ENCODE measurements around the gene TCHP. TPM values are rescaled to one million over a fixed set of nuclear protein-coding genes. Genes with fewer than 3 reads are reported as not detected.
"Not testable (repeated sequence)": the region's sequence is repeated elsewhere in the genome, so short reads cannot be mapped to it uniquely, and the experiment has no call there.

Gene TCHP
- polyA plus RNA-seq, 1 donor from 2014 or later: 12.8 TPM

DNA sequence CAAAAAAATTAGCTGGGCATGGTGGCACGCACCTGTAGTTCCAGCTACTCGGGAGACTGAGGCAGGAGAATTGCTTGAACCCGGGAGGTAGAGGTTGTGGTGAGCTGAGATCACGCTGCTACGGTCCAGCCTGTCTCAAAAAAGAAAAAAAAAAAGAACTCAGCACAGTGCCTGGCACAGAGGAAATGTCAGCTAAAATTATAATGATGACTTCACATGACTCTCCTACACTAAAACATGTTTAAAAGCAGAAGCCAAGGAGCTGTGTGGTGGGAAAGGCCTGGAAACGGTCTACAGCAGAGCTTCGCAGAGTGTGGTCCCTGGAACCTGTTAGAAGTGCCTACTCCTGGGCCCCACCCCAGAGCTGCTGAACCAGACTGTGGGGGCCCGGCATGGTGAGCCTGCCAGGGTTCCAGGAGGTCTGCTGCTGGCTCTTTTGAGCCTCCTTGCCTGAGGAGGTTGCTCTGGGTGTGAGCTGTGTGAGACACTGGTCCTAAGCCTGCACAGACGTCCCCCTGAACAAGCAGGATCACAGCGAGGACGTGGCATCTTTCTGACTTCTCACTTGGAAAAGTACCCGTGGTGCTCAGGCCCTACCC, 28.1 kb downstream of the TCHP start:
- Histone ChIP-seq H3K9ac (ENCODE audit: low read length) (no peak overlapping the region), H3K36me3 (ENCODE audit: insufficient read depth, low read length) (no peaks in the 10 kb centered on the region), H4K20me1 (ENCODE audit: insufficient read depth) (no peaks in the 10 kb centered on the region), H3K27me3 (ENCODE audit: insufficient read depth, low read depth, low read length) (no peaks in the 10 kb centered on the region), H2AFZ (ENCODE audit: low read depth, low read length) (no peak overlapping the region), H3K9me3 (ENCODE audit: low read length) (no peaks in the 10 kb centered on the region), H3K4me3 (ENCODE audit: low read length) (no peak overlapping the region), H3F3A (ENCODE audit: insufficient read depth, low read length, poor library complexity, severe bottlenecking) (no peaks in the 10 kb centered on the region), H3K9me2 (ENCODE audit: insufficient read depth, low read length) (no peaks in the 10 kb centered on the region), H3K4me2 (ENCODE audit: low read length) (no peak overlapping the region), H3K79me2 (replicated peaks; ENCODE audit: insufficient read depth, low read length) (no peaks in the 10 kb centered on the region), H3K27ac (ENCODE audit: low read length) (no peak overlapping the region)
- TF ChIP-seq RAD21 (conservative IDR thresholded peaks at IDR 0.05): no peak
- no peak for TF ChIP-seq SMC3 (conservative IDR thresholded peaks at IDR 0.05; ENCODE audit: poor library complexity)
- no peak for TF ChIP-seq EZH2 (IDR thresholded peaks at IDR 0.05; ENCODE audit: borderline replicate concordance, insufficient read depth, low read length, poor library complexity, severe bottlenecking)
- TF ChIP-seq TAF1 (IDR thresholded peaks at IDR 0.05; ENCODE audit: low read depth): no peak
- TF ChIP-seq, protein P1, sequence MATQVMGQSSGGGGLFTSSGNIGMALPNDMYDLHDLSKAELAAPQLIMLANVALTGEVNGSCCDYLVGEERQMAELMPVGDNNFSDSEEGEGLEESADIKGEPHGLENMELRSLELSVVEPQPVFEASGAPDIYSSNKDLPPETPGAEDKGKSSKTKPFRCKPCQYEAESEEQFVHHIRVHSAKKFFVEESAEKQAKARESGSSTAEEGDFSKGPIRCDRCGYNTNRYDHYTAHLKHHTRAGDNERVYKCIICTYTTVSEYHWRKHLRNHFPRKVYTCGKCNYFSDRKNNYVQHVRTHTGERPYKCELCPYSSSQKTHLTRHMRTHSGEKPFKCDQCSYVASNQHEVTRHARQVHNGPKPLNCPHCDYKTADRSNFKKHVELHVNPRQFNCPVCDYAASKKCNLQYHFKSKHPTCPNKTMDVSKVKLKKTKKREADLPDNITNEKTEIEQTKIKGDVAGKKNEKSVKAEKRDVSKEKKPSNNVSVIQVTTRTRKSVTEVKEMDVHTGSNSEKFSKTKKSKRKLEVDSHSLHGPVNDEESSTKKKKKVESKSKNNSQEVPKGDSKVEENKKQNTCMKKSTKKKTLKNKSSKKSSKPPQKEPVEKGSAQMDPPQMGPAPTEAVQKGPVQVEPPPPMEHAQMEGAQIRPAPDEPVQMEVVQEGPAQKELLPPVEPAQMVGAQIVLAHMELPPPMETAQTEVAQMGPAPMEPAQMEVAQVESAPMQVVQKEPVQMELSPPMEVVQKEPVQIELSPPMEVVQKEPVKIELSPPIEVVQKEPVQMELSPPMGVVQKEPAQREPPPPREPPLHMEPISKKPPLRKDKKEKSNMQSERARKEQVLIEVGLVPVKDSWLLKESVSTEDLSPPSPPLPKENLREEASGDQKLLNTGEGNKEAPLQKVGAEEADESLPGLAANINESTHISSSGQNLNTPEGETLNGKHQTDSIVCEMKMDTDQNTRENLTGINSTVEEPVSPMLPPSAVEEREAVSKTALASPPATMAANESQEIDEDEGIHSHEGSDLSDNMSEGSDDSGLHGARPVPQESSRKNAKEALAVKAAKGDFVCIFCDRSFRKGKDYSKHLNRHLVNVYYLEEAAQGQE (IDR thresholded peaks at IDR 0.05; ENCODE audit: borderline replicate concordance): no peak
- no peak for TF ChIP-seq EP300 (conservative IDR thresholded peaks at IDR 0.05; ENCODE audit: poor library complexity, severe bottlenecking)
- TF ChIP-seq MXI1 (conservative IDR thresholded peaks at IDR 0.05; ENCODE audit: poor library complexity, severe bottlenecking): no peak

DNA sequence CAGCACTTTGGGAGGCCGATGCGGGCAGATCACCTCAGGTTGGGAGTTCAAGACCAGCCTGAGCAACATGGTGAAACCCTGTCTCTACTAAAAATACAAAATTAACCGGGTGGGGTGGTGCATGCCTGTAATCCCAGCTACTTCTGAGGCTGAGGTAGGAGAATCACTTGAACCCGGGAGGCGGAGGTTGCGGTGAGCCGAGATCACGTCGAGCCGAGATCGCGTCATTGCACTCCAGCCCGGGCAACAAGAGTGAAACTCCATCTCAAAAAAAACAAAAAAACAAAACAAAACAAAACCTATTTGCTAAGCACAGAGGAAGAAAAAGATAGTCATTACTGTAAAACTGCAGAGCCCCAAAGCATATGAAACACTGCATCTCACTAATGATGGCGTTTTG, 29.3 kb downstream of the TCHP start:
- H3K9ac ChIP-seq (ENCODE audit: low read length); H3K9me2 ChIP-seq (ENCODE audit: insufficient read depth, low read length); H3K36me3 ChIP-seq (ENCODE audit: insufficient read depth, low read length); H3K9me3 ChIP-seq (ENCODE audit: low read length); H3F3A ChIP-seq (ENCODE audit: insufficient read depth, low read length, poor library complexity, severe bottlenecking); H2AFZ ChIP-seq (ENCODE audit: low read depth, low read length); H3K79me2 ChIP-seq (replicated peaks; ENCODE audit: insufficient read depth, low read length); H3K27me3 ChIP-seq (ENCODE audit: insufficient read depth, low read depth, low read length); H3K4me2 ChIP-seq (ENCODE audit: low read length); H3K4me3 ChIP-seq (ENCODE audit: low read length); H4K20me1 ChIP-seq (ENCODE audit: insufficient read depth); H3K27ac ChIP-seq (ENCODE audit: low read length): not testable (repeated sequence)

GRCh38 chr12:109930028-109930800, 30.1 kb downstream of the TCHP start:
- Histone ChIP-seq H2AFZ (ENCODE audit: low read depth, low read length) (no peak overlapping the region), H4K20me1 (ENCODE audit: insufficient read depth) (no peaks in the 10 kb centered on the region), H3K4me2 (ENCODE audit: low read length) (no peak overlapping the region), H3F3A (ENCODE audit: insufficient read depth, low read length, poor library complexity, severe bottlenecking) (no peaks in the 10 kb centered on the region), H3K9me3 (ENCODE audit: low read length) (no peaks in the 10 kb centered on the region), H3K27me3 (ENCODE audit: insufficient read depth, low read depth, low read length) (no peaks in the 10 kb centered on the region), H3K36me3 (ENCODE audit: insufficient read depth, low read length) (no peaks in the 10 kb centered on the region), H3K9ac (ENCODE audit: low read length) (no peak overlapping the region), H3K4me3 (ENCODE audit: low read length) (no peak overlapping the region), H3K79me2 (replicated peaks; ENCODE audit: insufficient read depth, low read length) (no peaks in the 10 kb centered on the region), H3K9me2 (ENCODE audit: insufficient read depth, low read length) (no peaks in the 10 kb centered on the region), H3K27ac (ENCODE audit: low read length) (no peak overlapping the region)
- TF ChIP-seq, protein P1 (IDR thresholded peaks at IDR 0.05; ENCODE audit: borderline replicate concordance): no peak
- TF ChIP-seq RAD21 (conservative IDR thresholded peaks at IDR 0.05) (no peak), MXI1 (conservative IDR thresholded peaks at IDR 0.05; ENCODE audit: poor library complexity, severe bottlenecking) (no peak), SMC3 (conservative IDR thresholded peaks at IDR 0.05; ENCODE audit: poor library complexity) (no peak), EP300 (conservative IDR thresholded peaks at IDR 0.05; ENCODE audit: poor library complexity, severe bottlenecking) (no peak), TAF1 (IDR thresholded peaks at IDR 0.05; ENCODE audit: low read depth) (no peak), POLR2AphosphoS5 (IDR thresholded peaks at IDR 0.05) (no peak), EZH2 (IDR thresholded peaks at IDR 0.05; ENCODE audit: borderline replicate concordance, insufficient read depth, low read length, poor library complexity, severe bottlenecking) (no peak)
- TF ChIP-seq, protein P2, sequence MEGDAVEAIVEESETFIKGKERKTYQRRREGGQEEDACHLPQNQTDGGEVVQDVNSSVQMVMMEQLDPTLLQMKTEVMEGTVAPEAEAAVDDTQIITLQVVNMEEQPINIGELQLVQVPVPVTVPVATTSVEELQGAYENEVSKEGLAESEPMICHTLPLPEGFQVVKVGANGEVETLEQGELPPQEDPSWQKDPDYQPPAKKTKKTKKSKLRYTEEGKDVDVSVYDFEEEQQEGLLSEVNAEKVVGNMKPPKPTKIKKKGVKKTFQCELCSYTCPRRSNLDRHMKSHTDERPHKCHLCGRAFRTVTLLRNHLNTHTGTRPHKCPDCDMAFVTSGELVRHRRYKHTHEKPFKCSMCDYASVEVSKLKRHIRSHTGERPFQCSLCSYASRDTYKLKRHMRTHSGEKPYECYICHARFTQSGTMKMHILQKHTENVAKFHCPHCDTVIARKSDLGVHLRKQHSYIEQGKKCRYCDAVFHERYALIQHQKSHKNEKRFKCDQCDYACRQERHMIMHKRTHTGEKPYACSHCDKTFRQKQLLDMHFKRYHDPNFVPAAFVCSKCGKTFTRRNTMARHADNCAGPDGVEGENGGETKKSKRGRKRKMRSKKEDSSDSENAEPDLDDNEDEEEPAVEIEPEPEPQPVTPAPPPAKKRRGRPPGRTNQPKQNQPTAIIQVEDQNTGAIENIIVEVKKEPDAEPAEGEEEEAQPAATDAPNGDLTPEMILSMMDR (IDR thresholded peaks at IDR 0.05; ENCODE audit: poor library complexity, severe bottlenecking): no peak
